H1 (cell line): ENCODE measurements around the gene STAM.

Source experiments
- EP300 ChIP-seq, 2 experiments: IDR thresholded peaks; 1 replicate in 1 of 2; 2 replicates in 1 of 2; pipeline ENCODE4 v1.6.1; 2011 to 2012; ENCODE audit warnings: low read depth in 2 of 2, low read length in 2 of 2, mild to moderate bottlenecking in 2 of 2, borderline replicate concordance in 1 of 2, inconsistent platforms in 1 of 2, moderate library complexity in 1 of 2
- POLR2A ChIP-seq, 2 experiments: IDR thresholded peaks; 1 replicate in 1 of 2; 2 replicates in 1 of 2; pipeline ENCODE4 v1.6.1; 2011; ENCODE audit warnings: low read depth in 2 of 2, low read length in 2 of 2, mild to moderate bottlenecking in 2 of 2; ENCODE audit errors: control extremely low read depth in 1 of 2
- RFX5 ChIP-seq: IDR thresholded peaks from 2 replicates; pipeline ENCODE4 v1.6.1; 2011; ENCODE audit warnings: low read depth, low read length, improper control_type of control experiment, borderline replicate concordance
- SP1 ChIP-seq: IDR thresholded peaks from 2 replicates; pipeline ENCODE4 v1.6.1; 2011; ENCODE audit warnings: low read depth, low read length
- TF ChIP-seq, protein P1 (sequence below), 3 experiments: IDR thresholded peaks; 1 replicate in 2 of 3; 2 replicates in 1 of 3; pipeline versions ENCODE4 v1.5.1 to v1.6.1; 2011; ENCODE audit warnings: low read length in 3 of 3, mild to moderate bottlenecking in 3 of 3, inconsistent platforms in 2 of 3, low read depth in 1 of 3, moderate library complexity in 1 of 3; ENCODE audit not compliant: insufficient read depth in 1 of 3; ENCODE audit errors: control extremely low read depth in 1 of 3

DNA sequence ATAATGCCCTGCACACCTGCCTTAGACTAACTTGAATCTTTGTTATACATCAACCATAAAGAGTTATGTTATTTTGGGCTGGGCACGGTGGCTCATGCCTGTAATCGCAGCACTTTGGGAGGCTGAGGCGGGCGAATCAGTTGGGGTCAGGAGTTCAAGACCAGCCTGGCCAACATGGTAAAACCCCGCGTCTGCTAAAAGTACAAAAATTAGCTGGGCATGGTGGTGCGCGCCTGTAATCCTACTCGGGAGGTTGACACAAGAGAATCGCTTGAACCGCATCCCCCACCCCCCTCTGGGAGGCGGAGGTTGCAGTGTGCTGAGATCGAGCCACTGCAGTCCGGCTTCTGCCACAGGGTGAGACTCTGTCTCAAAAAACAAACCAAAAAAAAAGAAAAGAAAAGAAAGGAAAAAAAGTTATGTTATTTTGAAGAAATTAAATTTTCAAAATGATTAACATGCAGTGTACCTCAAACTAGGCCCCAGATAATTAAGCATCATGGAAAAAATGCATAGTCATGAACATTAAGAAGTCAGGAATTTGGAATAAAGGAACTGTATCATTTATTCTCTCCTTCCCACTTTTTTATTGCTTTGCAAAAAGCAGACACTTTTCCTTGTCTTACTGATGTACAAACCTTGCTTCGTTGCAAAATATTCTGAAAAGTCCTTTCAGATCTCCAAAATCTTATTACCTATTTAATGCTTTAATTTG is 43.3 kb downstream of the STAM start:
- no peak for TF ChIP-seq SP1
- TF ChIP-seq POLR2A (IDR thresholded peaks at IDR 0.05; ENCODE audit: control extremely low read depth in 1 of 2, low read depth in 2 of 2, low read length in 2 of 2): no peak
- TF ChIP-seq, protein P1, sequence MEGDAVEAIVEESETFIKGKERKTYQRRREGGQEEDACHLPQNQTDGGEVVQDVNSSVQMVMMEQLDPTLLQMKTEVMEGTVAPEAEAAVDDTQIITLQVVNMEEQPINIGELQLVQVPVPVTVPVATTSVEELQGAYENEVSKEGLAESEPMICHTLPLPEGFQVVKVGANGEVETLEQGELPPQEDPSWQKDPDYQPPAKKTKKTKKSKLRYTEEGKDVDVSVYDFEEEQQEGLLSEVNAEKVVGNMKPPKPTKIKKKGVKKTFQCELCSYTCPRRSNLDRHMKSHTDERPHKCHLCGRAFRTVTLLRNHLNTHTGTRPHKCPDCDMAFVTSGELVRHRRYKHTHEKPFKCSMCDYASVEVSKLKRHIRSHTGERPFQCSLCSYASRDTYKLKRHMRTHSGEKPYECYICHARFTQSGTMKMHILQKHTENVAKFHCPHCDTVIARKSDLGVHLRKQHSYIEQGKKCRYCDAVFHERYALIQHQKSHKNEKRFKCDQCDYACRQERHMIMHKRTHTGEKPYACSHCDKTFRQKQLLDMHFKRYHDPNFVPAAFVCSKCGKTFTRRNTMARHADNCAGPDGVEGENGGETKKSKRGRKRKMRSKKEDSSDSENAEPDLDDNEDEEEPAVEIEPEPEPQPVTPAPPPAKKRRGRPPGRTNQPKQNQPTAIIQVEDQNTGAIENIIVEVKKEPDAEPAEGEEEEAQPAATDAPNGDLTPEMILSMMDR (IDR thresholded peaks at IDR 0.05; ENCODE audit: control extremely low read depth in 1 of 3, insufficient read depth in 1 of 3, low read depth in 1 of 3, low read length in 3 of 3): no peak
- no peak for TF ChIP-seq EP300 (IDR thresholded peaks at IDR 0.05; ENCODE audit: borderline replicate concordance in 1 of 2, low read depth in 2 of 2, low read length in 2 of 2)
- TF ChIP-seq RFX5: no peak
